ENCODE measurements around the gene RAN.
"Not testable (repeated sequence)": the region's sequence is repeated elsewhere in the genome, so short reads cannot be mapped to it uniquely, and the experiment has no call there.

Gene RAN

GRCh38 chr12:130848785-130849305 lies 23.0 kb upstream of the RAN start:
- not testable (repeated sequence) for FAIRE-seq

DNA sequence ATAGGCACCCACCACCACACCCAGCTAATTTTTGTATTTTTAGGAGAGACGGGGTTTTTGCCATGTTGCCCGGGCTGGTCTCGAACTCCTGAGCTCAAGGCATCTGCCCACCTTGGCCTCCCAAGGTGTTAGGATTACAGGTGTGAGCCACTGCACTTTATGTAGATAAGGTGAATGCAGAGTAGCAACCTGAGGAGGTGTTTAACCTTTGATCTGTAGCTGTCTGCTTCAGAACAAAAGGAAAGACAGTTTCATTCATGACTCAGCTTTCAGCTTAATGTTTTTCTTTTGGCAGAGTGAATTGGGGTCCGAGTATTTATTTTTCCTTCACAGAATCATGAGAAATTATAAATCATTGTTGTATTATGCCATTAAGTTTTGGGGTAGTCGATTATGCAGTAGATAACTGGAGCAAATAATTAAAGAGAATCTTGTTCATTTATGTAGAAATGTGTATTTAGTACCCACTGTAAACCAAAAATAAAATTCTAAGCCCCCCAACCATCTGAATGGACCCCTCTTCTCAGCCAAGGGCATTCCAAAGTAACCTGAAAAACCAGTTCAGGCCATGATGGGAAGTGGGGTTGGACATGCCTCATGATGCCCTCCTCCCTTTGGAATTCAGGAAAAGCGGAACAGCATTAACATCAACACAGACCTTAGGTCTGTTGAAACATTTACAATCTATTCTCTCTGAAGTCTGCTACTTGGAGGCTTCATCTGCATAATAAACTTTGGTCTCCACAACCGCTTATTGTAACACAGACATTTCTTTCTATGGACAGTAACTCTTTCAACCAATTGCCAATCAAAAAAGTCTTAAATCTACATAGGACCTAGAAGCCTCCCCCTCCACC lies 22.1 kb upstream of the RAN start:
- FAIRE-seq, result no peak
- no peak for DNase-seq (ENCODE audit: extremely low spot score, insufficient read length, low read depth)

More at GRCh38 chr12:130848785-130849305, 23.0 kb upstream of the RAN start:
- not testable (repeated sequence) for DNase-seq (ENCODE audit: extremely low spot score, insufficient read length, low read depth)

- no peak for FAIRE-seq
- no peak for DNase-seq (ENCODE audit: extremely low spot score, insufficient read length, low read depth)
Measured at GRCh38 chr12:130850418-130851021, 21.3 kb upstream of the RAN start.

GRCh38 chr12:130856088-130856487 lies 15.8 kb upstream of the RAN start:
- no peak for DNase-seq (ENCODE audit: extremely low spot score, insufficient read length, low read depth)
- no peak for FAIRE-seq

DNA sequence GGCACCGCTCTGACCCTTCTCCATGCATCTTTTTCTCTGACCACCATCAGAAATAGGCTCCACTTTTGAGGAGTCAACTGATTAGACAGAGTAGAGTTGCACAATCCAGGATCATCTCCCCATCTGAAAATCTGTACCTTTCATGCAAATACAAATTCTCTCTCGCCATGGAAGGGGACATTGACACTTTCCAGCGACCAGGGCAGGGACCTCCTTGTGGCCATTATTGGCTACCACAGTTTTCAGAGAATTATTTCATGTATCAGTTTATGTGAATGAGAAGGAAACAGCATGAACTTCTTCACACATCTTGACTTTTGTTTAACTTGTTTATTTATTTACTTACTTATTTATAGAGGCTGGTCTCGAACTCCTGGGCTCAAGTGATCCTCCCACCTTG lies 13.8 kb upstream of the RAN start:
- FAIRE-seq (no peak), DNase-seq (ENCODE audit: extremely low spot score, insufficient read length, low read depth) (no peak)

DNA sequence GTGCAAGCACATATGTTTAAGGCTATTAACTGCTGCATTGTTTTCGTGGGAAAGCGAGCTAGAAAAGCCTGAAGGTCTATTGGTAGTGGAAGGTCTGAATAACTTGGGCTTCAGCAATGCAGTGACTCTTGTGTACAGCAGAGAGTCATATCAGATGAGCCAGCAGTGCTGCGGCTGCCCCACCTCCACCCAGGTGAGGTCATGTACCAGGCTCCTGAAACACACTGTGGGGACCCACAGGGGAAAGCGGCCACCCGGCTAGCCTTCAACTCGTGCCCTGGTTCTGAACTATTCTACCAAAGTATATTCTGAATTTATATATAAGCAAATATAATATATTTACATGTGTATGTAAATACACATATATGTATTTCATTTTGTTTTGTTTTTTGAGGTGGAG lies 12.7 kb upstream of the RAN start:
- DNase-seq (ENCODE audit: extremely low spot score, insufficient read length, low read depth) (no peak), FAIRE-seq (no peak)

DNA sequence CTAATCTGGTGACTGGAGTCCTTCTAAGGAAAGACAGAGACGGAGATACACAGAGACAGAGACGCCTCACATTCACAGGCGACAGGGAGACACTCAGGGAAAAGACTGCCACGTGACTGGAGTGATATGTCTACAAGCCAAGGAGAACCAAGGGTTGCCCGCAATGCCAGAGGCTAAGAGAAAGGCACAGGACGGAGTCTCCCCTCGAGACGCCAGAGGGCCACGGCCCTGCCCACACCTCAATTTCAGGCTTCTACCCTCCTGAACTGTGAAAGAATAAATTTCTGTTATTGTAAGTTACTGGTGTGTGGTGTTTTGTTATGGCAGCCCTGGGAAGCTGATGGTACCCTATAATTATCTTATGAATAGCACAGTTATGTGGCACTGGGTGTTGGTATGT lies 11.6 kb upstream of the RAN start:
- DNase-seq (ENCODE audit: extremely low spot score, insufficient read length, low read depth) (no peak), FAIRE-seq (no peak)

DNA sequence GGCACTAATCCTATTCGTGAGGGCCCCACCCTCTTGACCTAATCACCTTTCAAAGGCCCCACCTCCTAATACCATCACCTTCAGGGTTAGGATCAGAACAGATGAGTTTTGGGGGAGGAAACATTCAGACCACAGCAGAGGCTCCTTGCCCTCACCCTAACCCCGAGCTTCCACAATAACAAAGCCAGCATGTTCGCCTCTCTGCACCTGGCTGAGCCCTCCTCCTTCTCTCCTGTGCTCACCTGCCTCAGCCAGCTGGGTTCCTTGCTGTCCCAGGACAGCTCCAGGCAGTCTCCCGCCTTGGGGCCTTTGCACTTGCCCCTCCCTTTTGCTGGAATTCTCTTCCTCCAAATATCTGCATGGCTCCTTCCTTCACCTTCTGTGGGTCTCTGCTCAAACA lies 9.7 kb upstream of the RAN start:
- DNase-seq (ENCODE audit: extremely low spot score, insufficient read length, low read depth) (no peak), FAIRE-seq (no peak)

GRCh38 chr12:130862771-130863170 lies 9.1 kb upstream of the RAN start:
- not testable (repeated sequence) for FAIRE-seq; DNase-seq (ENCODE audit: extremely low spot score, insufficient read length, low read depth)

DNA sequence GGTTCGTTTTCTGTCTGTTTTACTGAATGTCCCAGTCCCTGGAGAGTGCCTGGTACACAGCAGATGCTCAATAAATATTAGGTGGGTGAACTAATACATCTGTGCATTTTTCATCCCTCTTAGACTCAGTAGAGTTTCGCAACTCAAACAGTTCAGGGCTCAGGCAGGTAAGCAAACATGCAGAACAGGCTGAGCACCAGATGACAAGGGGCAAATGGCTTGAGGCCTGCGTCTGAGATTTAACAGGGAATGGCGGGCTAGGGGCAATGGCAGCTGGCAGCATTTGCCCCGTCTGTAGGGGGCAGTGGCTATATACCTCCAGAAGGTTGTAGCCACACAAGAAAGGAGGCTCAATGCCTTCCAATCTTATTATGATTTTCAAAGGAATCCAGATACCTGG lies 8.6 kb upstream of the RAN start:
- FAIRE-seq, result no peak
- no peak for DNase-seq (ENCODE audit: extremely low spot score, insufficient read length, low read depth)

DNA sequence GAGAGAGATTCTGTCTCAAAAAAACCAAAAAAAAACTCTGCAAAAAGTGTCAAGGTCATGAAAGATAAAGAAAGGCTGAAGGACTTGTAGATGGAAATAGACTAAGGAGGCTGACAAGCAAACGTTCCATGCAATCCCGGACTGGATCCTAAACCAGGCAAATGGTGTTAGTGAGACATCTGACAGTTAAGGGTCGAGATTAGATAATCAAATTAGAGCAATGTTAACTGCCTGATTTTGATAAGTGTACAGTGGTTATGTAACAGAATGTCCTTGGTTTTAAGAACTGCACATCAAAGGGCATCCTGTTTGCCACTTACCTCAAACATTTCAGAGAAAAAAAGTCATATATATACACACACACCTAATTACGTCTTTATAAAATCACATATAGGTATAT lies 3.5 kb upstream of the RAN start:
- no peak for DNase-seq (ENCODE audit: extremely low spot score, insufficient read length, low read depth)
- no peak for FAIRE-seq

DNA sequence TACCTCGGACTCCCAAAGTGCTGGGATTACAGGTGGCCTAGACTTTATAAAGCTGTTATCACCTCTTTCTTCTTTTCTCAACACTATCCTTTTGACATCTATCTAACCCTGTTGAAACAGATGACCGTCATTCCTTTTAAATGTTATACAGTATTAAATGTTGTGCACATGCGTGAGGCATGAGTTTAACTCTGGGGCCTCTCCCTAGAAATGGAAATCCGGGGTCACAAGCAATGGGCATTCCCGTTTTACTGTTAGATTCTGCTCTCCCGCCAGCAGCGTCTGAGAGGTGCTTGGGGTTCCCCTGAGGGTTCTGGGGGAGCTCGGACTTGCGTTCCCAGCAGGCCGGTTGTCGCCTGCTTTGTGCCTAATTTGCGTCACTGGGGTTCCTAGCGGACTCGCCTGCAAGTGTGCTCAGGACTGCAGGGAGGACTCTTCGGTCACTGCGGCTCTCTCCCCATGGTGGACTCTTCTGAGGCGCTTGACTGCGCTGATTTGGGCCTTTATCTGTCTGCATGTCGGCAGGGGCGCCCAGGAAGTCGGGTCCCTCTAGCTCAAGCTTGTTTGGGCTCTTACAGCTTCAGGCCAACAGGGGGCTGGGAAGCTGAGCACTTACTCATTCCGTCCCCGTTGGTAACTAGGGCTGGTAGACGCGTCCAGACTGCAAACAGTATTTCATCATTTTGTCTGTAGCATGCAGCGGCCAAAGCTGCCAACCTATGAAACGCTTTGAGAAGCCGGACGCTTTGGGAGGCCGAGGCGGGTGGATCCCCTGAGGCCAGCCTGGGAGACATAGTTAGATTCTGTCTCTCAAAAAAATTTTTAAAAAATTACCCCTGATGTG lies 1.2 kb upstream of the RAN start:
- peak; percentile 66 for DNase-seq (ENCODE audit: extremely low spot score, insufficient read length, low read depth)
- FAIRE-seq, result peak; percentile 80

DNA sequence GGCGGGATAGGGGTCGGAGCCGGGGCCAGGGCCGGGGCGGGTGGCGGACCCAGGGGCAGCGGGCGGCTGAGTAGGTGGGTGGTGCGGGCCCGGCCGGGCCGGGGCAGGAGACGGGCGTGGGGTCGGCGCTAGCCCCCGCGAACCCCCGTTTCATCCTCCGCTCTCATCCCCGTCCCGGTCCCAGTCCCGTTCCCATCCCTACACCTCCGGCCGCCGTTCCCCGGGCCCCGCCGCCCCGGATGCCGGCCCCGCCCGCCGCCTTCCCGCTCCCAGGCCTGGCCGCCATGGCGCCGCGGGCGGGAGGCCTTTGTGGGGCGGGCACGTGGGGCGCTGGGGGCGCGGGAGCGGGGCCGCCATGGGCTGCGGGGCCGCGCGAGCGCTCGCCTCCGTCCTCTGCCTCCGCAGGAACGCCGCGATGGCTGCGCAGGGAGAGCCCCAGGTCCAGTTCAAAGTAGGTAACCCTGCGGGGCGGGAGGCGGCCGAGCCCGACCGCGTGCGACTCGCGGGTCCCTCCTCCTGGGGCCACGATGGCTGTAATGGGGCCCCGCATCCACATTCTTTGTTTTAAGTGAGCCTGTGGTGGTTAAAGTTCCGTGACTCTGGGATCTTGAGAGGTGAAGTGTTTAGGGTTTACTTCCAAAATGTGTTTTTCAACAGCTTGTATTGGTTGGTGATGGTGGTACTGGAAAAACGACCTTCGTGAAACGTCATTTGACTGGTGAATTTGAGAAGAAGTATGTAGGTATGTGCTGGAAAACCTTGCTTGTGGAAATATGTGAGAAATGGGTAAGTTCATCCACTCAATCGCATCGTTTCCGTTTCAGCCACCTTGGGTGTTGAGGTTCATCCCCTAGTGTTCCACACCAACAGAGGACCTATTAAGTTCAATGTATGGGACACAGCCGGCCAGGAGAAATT lies 572 bp downstream of the RAN start:
- FAIRE-seq, result peak; percentile 71

DNA sequence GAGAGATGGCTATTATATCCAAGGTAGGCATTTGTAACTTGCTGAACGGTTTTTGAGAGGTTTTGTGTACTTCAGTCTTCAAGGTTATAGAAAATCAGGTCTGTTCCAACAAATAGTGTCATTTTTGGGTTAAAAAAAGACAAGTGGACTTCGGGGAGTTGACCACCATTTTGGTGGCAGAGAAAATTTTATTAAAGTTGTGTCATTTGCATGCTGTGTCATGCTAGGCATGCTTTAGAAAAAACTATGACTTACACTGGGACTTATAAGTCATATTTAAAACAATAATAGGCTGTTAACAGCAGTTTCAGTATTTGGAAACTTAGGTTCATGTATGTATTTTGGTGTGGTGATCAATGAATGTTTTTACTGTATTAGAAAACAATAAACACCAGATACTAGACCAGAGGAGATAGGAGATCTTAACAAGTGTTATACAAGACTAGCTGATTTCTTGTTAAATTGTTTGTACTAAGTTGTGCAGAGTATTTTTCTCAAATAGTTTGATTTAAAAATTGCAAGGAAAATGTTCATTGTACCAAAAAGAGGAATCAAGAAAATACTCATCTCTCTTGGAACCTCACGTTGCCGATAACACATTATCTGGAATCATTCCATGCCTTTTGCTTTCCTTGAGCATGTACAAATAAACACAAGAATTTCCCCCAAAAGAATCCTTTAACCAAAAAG lies 1.4 kb downstream of the RAN start:
- DNase-seq (ENCODE audit: extremely low spot score, insufficient read length, low read depth) (no peak), FAIRE-seq (no peak)

More for the DNA sequence above, 572 bp downstream of the RAN start:
- no peak for DNase-seq (ENCODE audit: extremely low spot score, insufficient read length, low read depth)

DNA sequence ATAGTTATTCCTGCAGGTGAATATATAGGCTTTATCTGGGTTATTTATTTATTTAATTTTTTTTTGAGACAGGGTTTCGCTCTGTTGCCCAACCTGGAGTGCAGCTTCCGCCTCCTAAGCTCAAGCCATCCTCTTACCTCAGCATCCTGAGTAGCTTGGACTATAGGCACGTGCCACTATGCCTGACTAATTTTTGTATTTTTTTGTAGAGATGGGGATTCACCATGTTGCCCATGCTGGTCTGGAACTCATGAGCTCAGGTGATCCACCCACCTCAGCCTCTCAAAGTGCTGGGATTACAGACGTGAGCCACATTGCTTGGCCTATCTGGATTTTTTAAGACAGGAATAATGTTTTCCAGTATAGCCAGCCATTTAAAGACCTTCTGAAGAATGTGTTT lies 2.0 kb downstream of the RAN start:
- FAIRE-seq (peak; percentile 48), DNase-seq (ENCODE audit: extremely low spot score, insufficient read length, low read depth) (no peak)

- DNase-seq (ENCODE audit: extremely low spot score, insufficient read length, low read depth), result no peak
- no peak for FAIRE-seq
Measured at GRCh38 chr12:130874696-130875095, 2.8 kb downstream of the RAN start.

GRCh38 chr12:130875193-130875592 lies 3.3 kb downstream of the RAN start:
- FAIRE-seq, result no peak

GRCh38 chr12:130875708-130876107 lies 3.8 kb downstream of the RAN start:
- not testable (repeated sequence) for FAIRE-seq; DNase-seq (ENCODE audit: extremely low spot score, insufficient read length, low read depth)

More at GRCh38 chr12:130875193-130875592, 3.3 kb downstream of the RAN start:
- DNase-seq (ENCODE audit: extremely low spot score, insufficient read length, low read depth), result no peak

DNA sequence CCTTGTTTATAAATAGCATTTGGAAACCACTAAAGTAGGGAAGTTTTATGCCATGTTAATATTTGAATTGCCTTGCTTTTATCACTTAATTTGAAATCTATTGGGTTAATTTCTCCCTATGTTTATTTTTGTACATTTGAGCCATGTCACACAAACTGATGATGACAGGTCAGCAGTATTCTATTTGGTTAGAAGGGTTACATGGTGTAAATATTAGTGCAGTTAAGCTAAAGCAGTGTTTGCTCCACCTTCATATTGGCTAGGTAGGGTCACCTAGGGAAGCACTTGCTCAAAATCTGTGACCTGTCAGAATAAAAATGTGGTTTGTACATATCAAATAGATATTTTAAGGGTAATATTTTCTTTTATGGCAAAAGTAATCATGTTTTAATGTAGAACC lies 4.4 kb downstream of the RAN start:
- FAIRE-seq (no peak), DNase-seq (ENCODE audit: extremely low spot score, insufficient read length, low read depth) (no peak)

Measured in GM18507 (cell line).